Coronary artery (tissue), 2 donors: ENCODE results near the gene KRTAP10-9.

ENCODE experiments used
- DNase-seq: peaks from one replicate; pipeline ENCODE4 v3.0.0-alpha.2; 2017; ENCODE audit warnings: low spot score
- H3K27ac ChIP-seq, 2 donors: fragments of 200-600 bp; sonication (generic); one replicate each; pipeline ENCODE4 v1.5.1; 2016 to 2019
- H3K4me3 ChIP-seq: fragments of 200-600 bp; sonication (generic); 2 replicates; pipeline ENCODE4 v1.5.1; 2016; ENCODE audit warnings: mild to moderate bottlenecking, moderate library complexity
- CTCF ChIP-seq: fragments of 200-600 bp; sonication (generic); IDR thresholded peaks from one replicate; pipeline ENCODE4 v1.5.1; 2019; ENCODE audit warnings: antibody characterized with exemption

Gene KRTAP10-9

DNA sequence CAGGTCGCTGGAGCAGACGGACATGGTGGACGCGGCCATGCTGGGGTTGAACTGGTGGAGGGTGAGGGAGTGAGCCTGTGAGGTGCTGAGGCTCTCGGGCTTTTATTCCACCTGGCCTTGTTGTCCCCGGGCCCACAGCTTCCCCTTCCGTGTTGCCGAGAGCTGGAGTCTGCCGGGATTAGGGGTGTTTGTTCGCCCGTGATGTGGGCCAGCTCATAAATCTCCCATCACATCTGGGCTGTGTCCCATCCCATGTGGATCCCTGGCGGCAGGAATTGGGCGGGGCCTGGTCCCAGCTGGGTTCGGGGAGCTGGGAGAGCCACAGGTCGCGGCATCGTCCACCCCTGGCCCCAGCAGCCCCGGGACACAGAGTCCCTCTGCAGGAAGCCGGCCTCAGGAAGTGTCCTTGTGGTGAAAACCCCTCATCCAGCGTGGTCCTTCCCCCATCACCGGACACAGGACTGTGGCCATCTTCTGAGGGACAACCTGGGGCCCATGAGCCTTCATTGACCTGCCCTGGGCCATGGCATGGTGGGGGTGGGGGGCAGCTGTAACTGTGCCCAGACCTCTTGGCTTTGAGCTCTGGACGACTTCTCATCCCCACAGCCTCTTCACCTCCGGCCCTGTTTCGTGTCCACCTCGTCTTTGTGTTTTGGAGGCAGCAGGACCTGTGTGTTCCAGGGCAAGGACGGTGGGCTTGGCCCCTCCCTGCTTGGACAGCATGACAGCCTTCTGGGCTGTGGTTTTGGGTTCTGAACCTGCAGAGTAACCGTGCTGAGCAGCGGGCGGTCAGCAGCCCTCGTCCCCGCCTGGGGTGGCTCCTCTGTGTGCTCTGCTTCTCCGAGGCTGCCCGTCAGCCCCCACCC, 34.2 kb upstream of the KRTAP10-9 start, which contains the start of gene KRTAP10-6:
Gene KRTAP10-6, minus strand, starts transcription at position 60 of the 866 bp plus-strand sequence. Its CDS starts 21 bp downstream, at position 39.
- Histone ChIP-seq H3K27ac (no peak within 1 kb of the TSS), H3K4me3 (no peak within 1 kb of the TSS)
- DNase-seq, result no peak
- TF ChIP-seq CTCF, result no peak

DNA sequence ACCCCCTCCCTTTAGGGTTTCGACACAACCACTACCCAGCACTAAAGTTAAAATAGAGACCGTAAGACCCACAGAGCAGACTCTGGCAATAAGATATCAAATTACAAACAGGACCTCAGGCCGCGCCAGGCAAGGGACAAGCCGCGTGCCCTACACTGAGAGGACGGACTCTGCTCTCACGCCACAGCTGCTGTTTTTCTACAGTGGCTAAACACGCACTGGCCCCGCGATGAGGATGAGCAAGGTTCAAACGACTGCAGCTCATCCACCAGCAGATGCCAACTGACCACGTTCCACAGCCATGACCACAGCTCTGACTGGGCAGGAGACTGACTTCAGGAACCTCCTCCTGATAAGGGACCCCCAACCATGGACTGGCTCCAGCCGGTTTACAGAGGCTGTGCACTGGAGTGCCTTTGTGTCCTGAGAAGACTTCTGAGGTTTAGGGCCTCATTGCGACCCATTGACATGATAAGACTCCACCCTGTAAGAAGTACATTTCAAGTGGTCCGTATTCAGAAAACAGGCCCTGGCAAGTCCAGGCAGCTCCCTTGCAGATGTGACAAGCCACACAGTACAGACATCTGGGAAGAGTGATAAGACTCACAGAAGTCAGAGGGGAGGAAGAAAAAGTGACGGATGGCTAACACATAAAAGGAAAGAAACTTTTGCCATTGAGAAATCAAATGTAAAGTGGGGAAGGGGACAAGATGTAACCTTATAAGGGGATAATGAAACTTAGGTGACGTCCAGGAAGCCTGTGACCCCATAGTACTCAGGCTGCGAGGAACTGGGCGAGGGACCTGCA, 33.1 kb upstream of the KRTAP10-9 start:
- no peak overlapping the region for H3K27ac ChIP-seq
- no peak for DNase-seq
- no peak for TF ChIP-seq CTCF

GRCh38 chr21:44594406-44594916, 32.4 kb upstream of the KRTAP10-9 start:
- DNase-seq, result no peak
- TF ChIP-seq CTCF, result no peak
- Histone ChIP-seq H3K4me3 (no peak overlapping the region), H3K27ac (no peak overlapping the region)

More for the DNA sequence above, 33.1 kb upstream of the KRTAP10-9 start:
- no peak overlapping the region for H3K4me3 ChIP-seq

DNA sequence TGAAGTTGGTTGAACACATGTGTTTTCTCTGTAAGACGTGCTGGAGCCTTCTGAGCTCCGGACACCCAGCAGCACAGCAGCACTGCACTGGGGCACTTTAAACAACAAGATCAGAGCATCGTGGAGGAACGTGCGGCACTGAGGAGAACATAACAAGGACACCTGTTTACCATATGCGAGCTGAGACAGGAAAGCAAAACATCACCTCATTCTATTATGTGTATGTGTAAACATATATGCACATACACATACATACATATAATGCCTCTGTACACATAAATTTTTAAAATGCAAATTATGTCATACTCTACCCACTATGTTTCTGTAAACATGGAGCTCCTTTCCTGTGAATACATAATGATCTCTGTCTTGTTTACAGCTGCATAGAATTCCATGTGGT, 31.4 kb upstream of the KRTAP10-9 start:
- Histone ChIP-seq H3K27ac (no peak overlapping the region), H3K4me3 (no peak overlapping the region)
- no peak for TF ChIP-seq CTCF
- no peak for DNase-seq

- Histone ChIP-seq H3K4me3 (no peak overlapping the region), H3K27ac (no peak overlapping the region)
- no peak for DNase-seq
- TF ChIP-seq CTCF, result no peak
Measured at GRCh38 chr21:44596068-44596725, 30.7 kb upstream of the KRTAP10-9 start.

DNA sequence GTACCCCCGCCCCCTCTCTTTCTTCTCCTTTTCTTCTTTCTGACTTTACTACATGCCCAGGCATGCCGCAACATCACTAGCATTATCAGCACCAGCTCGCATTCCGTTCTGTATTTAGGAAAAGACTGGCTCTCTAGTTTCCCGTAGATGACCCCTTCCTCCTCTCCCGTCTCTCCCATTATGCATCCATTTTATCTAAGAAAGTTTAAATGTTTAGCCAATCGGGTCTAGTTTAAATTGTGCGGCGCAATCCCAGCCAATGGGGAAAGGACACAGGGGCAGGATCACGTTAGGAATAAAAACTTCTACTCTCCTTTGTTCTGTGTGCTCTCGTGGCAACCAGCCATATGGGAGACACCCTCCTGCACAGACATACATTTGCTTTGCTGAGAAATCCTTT, 28.8 kb upstream of the KRTAP10-9 start:
- Histone ChIP-seq H3K27ac (no peak overlapping the region), H3K4me3 (no peak overlapping the region)
- no peak for TF ChIP-seq CTCF
- no peak for DNase-seq
